Mononuclear cell (primary cell): Measurements from ENCODE around the gene NAPA. TPM values are rescaled to one million over a fixed set of nuclear protein-coding genes. Genes with fewer than 3 reads are reported as not detected.

Experiments used
- H3K27me3 ChIP-seq: 2 replicates; pipeline ENCODE4 v1.6.0; 2011; ENCODE audit warnings: low read length, control low read depth; ENCODE audit not compliant: insufficient read depth
- H3K4me1 ChIP-seq: 2 replicates; pipeline ENCODE4 v1.5.1; 2011; ENCODE audit warnings: mild to moderate bottlenecking, low read length, control low read depth; ENCODE audit not compliant: insufficient read depth
- H3K4me3 ChIP-seq: 2 replicates; pipeline ENCODE4 v1.5.1; 2011; ENCODE audit warnings: mild to moderate bottlenecking, low read length, moderate library complexity
- H3K9me3 ChIP-seq: 2 replicates; pipeline ENCODE4 v1.5.1; 2011; ENCODE audit warnings: low read depth, mild to moderate bottlenecking, control low read depth, low read length
- total RNA-seq: library from RNA; depleted of rRNA; stranded (reverse); fragments of >200 nt; gene quantifications from one replicate; pipeline ENCODE4 v1.2.3, GENCODE V29; 2012

The NAPA gene
- total RNA-seq, 1 donor, result 71.8 TPM

DNA sequence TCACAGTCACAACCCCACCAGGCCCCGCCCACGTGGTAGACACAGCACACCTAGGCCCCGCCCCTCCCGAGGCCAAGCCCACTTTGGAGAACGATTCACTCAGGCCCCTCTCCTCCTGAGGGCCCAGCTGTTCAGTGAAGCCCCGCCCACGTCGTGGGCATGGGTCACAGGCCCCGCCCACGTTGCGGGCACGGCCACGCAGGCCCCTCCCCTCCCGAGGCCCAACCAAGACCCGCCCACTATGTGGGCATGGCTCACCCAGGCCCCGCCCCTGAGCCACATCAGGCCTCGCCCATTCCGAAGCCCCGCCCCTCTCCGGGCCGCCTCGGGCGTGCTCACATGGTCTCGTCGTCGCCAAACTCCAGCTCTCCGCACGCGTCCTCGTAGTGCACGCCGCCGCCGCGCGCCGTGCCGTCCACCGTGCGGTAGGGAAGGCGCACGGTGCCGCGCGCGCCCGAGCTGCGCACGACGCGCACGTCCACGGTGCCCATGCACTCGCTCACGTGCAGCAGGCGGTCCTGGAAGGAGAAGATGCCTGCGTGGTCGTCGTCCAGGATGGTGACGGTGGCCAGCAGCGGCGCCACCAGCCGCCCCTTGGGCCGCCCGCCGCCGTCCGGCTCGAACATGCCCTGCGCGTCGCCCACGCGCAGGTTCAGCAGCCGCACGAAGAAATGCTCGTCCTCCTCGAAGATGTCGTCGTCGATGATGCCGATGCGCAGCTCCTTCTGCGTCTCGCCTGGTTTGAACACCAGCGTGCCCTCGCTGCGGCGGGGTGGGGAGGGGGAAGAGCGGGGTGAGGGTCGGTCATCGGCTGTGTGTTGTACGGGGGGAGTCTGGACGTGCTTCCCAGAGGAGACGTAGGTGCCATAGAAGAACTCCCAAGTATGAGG lies 67.1 kb downstream of the NAPA start:
- Histone ChIP-seq H3K27me3 (peaks cover 40% of the 10 kb centered on the region), H3K4me3 (no peak overlapping the region), H3K9me3 (no peaks in the 10 kb centered on the region), H3K4me1 (peaks cover 35% of the 10 kb centered on the region)

DNA sequence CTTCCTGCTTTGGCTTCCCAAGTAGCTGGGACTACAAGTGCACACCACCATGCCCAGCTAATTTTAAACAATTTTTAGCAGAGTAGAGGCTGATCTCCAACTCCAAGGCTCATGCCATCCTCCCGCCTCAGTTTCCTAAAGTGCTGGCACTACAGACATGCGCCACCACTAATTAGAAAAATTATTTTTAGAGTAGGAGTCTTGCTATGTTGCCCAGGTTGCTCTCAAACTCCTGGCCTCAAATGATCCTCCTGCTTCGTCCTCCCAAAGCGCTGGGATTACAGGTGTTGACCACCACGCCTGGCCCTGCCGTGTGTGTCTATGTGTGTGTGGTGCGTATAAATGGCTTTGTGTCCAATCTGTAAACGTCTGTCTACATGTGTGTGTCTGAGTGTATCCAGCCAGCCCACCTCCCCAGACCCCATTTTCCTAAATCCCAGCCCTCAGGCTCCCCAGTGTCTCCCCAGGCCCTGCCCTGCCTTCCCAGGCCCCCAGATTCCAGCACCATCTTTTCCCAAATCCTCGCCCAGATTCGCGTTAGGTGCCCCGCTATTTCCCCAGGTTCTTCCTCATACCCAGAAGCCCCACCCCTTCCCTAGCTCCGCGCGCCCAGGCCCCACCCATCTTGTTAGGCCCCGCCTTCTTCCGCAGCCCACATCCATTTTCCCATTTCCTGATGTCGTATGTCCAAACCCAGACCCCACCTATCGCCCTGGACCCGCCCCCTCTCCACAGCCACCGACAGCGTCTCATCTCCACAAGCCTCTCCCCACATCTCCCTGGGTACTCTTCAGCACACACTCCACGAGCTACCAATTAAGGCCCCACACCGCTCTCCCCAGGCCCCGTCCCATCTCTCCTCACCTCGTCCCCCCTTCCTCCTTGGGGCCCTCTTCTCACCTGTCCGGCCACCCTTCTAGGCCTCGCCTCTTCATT lies 68.1 kb downstream of the NAPA start:
- H3K9me3 ChIP-seq, result no peaks in the 10 kb centered on the region
- H3K27me3 ChIP-seq, result peaks cover 40% of the 10 kb centered on the region
- H3K4me1 ChIP-seq, result peaks cover 35% of the 10 kb centered on the region
- H3K4me3 ChIP-seq, result no peak overlapping the region

DNA sequence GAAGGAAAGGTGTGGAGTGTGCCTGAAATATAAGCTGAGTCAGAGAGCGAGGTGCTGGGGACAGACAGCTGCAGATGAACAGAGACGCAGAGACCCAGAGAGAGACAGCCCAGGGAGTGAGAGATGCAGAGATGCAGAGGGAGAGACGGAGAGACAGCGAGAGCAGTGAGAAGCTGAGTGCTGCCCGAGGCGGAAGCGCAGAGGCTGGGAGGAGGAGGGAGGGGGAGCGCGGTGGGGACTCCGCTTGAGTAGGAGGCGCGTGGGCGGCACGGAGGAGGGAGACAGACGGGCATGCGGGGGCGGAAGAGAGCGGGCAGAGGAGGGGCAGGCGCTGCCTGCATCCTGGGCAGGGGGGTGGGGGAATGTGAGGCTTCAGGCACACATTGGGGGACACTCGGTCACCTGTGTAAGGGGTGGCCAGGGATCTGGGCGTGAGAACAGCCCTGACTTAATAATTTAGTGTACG lies 68.9 kb downstream of the NAPA start:
- Histone ChIP-seq H3K9me3 (no peaks in the 10 kb centered on the region), H3K4me1 (peaks cover 35% of the 10 kb centered on the region), H3K4me3 (no peak overlapping the region), H3K27me3 (peaks cover 40% of the 10 kb centered on the region)

DNA sequence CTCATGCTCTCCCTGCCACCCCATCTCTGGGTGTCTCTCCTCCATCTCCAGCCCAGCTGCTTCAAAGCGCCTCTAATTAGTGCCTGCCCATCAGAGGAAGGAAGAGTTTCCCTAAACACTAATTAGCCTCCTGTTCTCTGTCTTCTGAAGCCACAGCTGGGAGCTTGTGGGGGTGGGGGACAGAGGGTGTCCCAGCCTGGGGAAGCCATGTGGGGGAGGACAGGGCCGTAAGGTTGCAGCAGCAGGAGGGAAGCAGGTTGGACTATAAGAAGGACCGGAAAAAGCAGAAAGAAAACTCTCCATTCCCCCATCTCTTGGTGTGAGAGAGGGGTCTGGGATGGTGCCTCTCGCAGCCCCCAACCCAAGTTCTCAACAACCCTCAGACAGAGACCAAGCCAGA lies 69.3 kb downstream of the NAPA start:
- H3K27me3 ChIP-seq, result peaks cover 40% of the 10 kb centered on the region
- H3K9me3 ChIP-seq, result no peaks in the 10 kb centered on the region
- peaks cover 35% of the 10 kb centered on the region for H3K4me1 ChIP-seq
- no peak overlapping the region for H3K4me3 ChIP-seq

DNA sequence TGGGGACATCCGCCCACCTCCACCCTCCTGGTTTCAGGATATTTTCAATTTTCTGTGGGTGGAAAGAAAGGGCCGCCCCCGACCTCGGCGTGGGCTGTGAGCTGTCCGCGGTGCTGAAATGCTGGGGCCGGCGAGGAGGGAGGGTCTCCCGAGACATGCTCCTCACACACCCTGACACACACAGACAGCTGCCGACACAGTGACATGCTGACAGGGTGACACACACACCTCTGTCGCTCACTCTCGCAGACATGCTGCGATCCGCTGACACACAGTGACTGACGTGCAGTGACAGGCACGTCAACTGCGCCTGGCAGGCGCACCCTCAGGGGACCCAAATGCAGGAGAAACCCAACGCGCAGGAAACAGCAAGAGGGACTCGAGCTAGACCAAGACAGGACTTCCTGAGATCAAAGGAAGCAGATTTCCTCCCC lies 70.5 kb downstream of the NAPA start:
- Histone ChIP-seq H3K27me3 (peaks cover 40% of the 10 kb centered on the region), H3K9me3 (no peaks in the 10 kb centered on the region), H3K4me3 (no peak overlapping the region), H3K4me1 (peaks cover 35% of the 10 kb centered on the region)

DNA sequence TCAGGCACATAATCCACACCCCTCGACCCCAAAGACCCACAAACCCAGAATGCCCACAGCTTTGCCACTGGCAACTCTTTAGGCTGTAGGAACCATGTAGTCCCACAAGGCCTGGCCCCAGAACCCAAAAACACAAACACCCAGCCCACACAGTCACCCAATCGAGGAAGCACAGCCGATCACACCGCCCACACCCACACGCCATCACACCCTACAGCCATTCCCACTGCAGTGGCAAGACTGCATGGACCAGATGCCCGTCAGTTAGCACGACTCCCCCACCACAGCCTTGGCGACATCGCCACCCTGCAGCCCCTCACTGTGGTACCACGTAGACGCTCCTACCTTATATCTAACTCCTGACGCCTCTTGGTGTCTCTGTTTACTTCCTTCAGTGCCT lies 71.5 kb downstream of the NAPA start:
- Histone ChIP-seq H3K27me3 (peaks cover 33% of the 10 kb centered on the region), H3K4me3 (no peak overlapping the region), H3K9me3 (no peaks in the 10 kb centered on the region), H3K4me1 (peaks cover 35% of the 10 kb centered on the region)

DNA sequence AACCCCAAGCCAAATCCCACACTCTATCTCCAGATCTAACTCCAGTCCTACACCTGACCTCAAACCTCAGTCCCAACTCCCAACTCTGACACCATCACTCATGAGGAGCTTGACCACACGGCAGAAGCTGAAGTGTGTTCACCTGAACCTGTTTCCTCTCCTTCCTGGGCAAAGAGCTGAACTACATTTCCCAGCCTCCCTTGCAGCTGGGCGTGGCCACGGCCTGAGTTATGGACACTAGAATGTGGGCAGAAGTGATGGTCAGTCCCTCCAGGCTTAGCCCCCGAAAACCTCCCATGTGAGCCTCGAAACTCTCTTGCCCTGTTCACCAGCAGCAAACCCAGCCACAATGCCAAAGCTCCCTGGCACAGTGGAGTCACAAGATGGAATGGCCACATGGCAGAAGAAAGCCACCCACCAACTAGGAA lies 76.1 kb downstream of the NAPA start:
- no peaks in the 10 kb centered on the region for H3K9me3 ChIP-seq
- H3K4me3 ChIP-seq, result no peak overlapping the region
- H3K27me3 ChIP-seq, result peaks cover 7% of the 10 kb centered on the region
- peaks cover 5% of the 10 kb centered on the region for H3K4me1 ChIP-seq

Other genes starting within 250 kb of the NAPA start
- gene INAFM1, start 240.2 kb downstream of the NAPA start, total RNA-seq, result 1.4 TPM
- gene C5AR1, start 205.2 kb downstream of the NAPA start, total RNA-seq, result 92.2 TPM
- 4.1 TPM for gene C5AR2, start 182.9 kb downstream of the NAPA start, total RNA-seq
- gene DHX34, start 165.7 kb downstream of the NAPA start, total RNA-seq, result 12.9 TPM
- gene MEIS3, start 95.5 kb downstream of the NAPA start, total RNA-seq, result not detected
- gene SLC8A2, start 43.2 kb downstream of the NAPA start, total RNA-seq, result not detected
- 1.3 TPM for gene KPTN, start 30.8 kb downstream of the NAPA start, total RNA-seq
- 0.21 TPM for gene ZNF541, start 58.1 kb upstream of the NAPA start, total RNA-seq
- gene BICRA, start 94.1 kb upstream of the NAPA start, total RNA-seq, result 21.9 TPM
- gene EHD2, start 198.4 kb upstream of the NAPA start, total RNA-seq, result 0.42 TPM
- 253 TPM for gene NOP53, start 230.5 kb upstream of the NAPA start, total RNA-seq